HL-60 (cell line): ENCODE data around the gene MAP4.

Experiments used
- CTCF ChIP-seq: IDR thresholded peaks from one replicate; pipeline ENCODE4 v1.5.1; 2011; ENCODE audit warnings: low read length, control low read depth, inconsistent platforms; ENCODE audit not compliant: insufficient read depth
- POLR2AphosphoS5 ChIP-seq: IDR thresholded peaks from 2 replicates; pipeline ENCODE4 v1.6.1; 2012; ENCODE audit warnings: low read depth

DNA sequence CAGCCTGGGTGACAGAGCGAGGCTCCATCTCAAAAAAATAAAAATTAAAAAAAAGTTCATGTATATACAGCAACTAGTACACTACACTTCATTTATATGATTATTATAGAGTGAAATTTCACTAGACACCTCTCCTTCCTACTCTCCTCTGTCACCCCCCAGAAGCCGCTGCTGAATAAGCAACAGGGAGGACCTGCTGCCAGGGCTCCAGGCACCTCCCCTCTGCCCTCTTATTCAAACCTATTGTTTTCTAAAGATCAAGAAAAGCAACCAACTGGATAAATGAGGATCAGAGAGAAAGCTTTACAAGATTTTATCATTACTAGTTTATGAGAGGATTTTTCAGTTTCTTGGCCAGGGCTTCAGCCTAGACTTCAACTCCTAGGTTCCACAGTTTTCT lies 141.8 kb downstream of the MAP4 start:
- TF ChIP-seq CTCF (no peak), POLR2AphosphoS5 (no peak)
